GM18520 (cell line): ENCODE data around the gene TMPRSS11A.

Experiments used
- ATAC-seq: cut with Tn5 transposase; IDR thresholded peaks from one replicate; pipeline ENCODE4 v1.9.1; 2021; ENCODE audit not compliant: unreplicated experiment

Gene TMPRSS11A

DNA sequence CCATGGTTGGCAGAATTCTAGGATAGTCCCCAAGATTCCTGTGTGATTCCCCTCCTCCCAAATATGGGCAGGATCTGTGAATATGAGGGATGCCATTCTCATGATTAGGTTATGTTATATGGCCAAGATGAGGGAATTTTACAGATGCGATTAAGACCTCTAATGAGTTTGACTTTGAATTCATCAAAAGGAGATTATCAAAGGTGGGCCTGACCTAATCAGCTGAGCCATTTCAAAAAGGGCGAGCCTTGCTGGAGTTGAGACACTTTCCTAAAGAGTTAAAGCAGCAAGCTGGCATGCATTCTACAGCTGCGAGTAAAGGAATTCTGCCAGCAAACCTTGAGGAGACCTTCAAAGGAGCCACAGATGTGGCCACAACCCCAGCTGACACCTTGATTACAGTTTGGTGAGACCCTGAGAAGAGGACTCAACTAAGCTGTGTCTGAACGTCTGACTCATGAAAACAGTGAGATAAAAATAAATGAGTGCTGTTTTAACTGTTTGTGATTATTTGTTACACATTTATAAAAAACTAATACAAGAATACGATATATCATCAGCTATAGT lies 47.8 kb downstream of the TMPRSS11A start:
- no peak for ATAC-seq

DNA sequence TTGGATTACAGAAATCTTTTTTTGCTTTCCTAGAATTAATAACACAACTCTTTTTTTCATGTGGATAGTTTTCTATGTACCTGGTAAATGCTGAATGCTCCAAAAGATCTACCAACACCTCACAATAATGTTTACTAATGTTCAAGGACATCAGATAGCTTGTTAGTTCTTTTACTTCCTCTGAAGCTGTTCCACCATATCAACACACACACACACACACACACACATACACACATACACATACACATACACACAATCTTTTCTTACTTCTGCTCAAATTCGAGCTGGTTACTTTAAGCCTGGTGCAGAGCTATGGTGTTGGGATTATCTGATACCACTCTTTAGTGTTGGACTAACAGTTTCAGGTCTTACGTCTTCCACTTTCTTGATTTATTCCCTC lies 51.2 kb downstream of the TMPRSS11A start:
- ATAC-seq: no peak

DNA sequence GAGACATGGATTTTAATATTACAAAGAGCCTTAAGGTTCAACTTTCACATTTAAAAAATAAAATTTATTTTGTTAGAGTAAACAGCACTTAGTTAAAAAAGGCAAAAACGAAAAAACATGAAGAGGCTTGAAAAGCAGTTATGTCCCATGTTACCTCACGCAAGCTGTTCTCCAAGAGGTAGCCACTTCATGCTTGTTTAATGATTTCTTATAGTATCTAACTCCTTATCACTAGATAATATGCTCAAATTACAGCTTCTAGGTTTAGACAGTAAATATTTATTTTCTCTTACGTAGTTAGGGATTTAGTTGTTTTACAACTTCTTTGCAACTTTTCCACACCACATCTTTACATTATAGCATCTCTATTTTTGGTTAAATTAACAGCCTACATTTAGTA lies 51.7 kb downstream of the TMPRSS11A start:
- ATAC-seq: no peak

DNA sequence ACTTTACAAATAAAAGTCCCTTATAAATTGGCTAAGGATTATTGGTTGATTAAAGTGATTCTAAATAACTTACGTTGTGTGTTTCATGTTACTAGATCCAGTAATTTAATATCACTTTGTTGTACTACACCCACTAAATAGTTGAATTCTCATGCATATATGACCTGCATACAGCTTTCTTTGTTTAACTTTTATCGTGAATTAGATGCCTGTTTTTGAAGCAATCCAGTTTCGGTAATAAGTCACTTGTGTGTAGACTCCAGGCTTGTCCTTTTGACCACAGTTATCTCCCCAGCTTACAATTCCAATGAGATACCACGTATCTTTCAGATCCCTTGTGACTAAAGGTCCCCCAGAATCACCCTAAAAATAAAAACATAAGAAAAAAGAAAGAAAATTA lies 52.2 kb downstream of the TMPRSS11A start:
- ATAC-seq: no peak

DNA sequence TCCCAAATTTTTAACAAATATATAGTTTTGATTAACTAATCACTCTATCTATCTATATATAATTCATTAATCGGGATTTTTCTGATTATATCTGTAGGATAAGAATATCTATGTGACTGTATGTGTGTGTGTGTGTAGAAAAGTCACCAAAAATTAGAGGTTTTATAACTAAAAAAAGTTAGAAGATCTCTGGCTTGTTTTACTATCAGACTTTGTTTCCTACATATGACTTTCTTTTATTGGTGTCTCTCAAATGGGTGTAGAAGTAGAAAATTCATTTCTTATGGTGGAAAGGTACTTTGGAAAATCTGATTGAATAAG lies 52.7 kb downstream of the TMPRSS11A start:
- no peak for ATAC-seq

DNA sequence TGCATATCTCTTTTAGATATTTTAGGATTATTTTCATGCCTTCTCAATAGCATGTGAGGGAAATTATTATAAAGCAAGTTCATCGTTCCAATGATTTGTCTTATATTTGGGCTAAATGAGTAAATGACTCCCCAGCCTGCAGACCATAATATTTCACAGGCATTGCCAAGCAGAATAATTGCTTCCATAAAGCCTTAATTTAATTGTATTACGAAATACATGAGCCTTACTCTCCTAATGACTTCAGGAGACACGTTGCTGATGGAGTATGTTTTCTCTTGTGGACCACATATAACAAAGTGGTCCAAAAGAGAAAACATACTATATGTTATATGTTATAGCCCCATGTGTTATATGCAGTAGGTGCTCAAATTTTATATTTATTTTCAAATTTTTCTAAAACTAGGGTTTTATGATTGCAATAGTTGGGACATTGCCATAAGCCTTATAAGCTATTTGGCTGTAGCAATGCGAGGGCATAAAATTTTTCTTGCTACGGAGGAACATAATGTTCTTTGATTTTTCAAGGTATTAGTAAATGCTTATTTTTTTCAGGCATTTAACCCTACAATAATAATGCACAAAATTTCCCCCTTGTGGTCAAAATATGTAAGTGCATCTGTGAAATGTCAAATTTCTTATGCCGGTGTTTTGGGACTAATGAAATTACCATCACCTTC lies 53.2 kb downstream of the TMPRSS11A start:
- no peak for ATAC-seq

DNA sequence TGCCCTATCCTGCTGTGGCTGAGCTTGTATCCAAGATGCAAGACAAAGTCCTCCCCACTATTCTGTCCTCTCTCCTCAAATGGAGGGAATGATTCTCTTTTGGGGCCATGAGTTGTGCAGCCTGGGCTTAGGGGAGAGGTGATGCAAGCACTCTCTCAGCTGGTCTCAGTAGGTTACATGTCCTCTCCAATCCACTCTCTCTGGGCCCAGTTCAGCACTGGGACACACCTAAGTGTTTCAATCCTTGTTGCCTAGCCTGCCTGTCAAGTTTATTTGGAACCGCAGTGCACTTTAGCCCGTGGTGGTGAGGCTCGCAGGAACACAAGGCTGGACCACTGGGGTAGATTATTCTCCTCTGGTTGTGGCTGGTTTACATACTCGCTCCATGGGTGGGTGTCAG lies 55.6 kb downstream of the TMPRSS11A start:
- ATAC-seq: no peak

DNA sequence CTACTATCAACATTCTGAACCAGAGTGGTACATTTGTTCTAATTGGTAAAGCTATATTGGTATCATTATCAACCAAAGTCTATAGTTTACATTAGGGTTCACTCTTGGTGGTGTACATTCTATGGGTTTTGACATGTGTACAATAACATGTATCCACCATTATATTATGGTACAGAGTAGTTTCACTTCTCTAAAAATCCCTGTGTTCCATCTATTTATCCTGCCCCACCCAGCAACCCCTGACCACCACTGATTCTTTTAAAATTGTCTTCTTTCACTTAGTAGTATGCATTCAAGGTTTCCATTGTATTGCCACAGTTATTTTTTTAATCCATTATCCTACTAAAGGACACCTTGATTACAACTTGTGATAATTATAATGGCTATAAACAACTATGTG lies 64.2 kb downstream of the TMPRSS11A start:
- no peak for ATAC-seq

DNA sequence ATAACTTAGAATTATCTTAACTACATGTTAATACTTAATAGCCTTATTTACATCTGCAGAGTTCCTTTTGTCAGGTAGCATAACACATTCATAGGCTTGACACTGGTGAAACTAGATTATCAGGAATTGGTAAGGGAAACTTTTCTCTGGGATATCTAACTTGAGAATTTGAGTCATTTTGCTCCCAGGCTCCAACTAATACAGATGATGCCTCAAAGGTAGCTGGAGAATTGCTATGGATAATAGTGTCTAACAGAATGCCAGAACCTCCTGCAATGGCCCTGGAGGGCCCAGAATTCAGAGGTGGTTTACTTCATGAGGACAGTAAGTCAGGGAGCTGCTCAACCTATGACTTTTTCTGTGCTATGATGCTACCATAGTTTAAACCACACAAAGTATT lies 65.6 kb downstream of the TMPRSS11A start:
- no peak for ATAC-seq

DNA sequence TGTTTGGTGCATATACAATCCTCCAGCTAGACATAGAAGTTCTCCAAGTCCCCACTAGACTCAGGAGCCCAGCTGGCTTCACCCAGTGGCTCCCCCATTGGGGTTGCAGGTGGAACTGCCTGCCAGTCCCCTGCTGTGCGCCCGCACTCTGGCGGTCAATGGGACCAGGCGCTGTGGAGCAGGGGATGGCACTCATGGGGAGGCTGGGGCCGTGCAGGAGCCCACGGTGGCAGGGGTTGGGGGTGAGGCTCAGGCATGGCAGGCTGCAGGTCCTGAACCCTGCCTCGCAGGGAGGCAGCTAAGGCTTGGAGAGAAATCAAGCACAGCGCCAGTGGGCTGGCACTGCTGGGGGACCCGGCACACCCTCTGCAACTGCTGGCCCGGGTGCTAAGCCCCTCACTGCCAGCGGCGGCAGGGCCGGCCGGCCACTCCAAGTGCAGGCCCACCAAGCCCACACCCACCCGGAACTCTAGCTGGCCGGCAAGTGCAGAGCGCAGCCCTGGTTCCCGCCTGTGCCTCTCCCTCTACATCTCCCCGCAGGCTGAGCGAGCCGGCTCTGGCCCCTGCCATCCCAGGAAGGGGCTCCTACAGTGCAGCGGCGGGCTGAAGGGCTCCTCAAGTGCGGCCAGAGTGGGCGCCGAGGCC lies 66.8 kb downstream of the TMPRSS11A start:
- no peak for ATAC-seq

DNA sequence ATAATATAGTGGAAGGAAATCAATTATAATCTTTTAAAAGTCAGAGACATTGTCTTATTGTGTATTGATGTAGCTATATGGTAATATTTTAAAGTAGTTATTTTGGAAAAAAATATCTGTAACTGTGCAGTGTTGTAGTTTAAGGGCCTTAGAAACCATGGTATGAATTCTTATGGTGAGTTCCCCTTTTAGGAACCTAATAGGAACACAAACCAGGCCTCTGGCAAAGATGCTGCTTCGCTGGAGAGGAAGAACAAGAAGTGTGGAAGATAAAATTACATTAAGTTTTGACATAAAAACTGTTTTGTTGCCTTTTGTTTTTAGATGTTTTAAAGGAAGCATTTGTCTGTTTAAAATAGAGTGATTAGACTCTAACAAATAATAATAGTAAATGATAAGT lies 68.6 kb downstream of the TMPRSS11A start:
- ATAC-seq: no peak

DNA sequence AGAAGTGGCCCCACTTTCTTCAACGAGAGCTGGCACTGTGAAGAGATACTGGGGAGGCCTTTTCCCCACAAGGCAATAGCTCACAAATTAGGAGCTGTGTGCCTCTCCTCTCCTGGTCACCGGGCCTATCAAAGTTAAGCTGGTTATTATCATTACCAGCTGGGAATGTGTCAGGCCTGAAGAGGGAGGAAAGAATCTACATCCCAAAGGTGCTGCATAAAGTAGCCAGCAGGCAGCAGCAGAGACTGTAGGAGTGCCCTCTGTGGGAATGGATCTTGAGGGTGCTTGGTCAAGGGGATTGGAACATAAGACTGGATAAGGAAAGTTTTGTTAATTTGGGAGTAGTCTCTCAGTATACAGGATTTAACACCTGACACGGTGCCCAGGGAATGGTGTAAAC lies 70.4 kb downstream of the TMPRSS11A start:
- no peak for ATAC-seq

DNA sequence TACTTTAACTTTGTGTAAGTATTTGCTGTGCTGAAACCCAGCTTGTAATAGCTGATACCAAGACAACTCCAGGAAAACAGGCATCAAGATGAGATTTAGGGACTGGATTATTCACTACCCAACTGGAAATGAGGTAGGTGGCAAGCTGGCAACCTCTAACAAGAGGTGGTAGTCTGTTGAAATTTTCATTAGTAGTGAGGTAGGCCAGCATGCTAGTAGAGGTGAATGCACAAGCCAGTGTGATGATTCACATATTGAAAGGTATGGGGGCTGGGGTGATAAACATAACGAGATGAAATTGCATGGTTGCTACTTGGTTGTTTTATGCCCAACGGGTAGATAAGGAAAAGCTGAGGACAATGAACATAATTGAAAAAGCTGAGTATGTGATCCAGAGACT lies 71.0 kb downstream of the TMPRSS11A start:
- no peak for ATAC-seq

DNA sequence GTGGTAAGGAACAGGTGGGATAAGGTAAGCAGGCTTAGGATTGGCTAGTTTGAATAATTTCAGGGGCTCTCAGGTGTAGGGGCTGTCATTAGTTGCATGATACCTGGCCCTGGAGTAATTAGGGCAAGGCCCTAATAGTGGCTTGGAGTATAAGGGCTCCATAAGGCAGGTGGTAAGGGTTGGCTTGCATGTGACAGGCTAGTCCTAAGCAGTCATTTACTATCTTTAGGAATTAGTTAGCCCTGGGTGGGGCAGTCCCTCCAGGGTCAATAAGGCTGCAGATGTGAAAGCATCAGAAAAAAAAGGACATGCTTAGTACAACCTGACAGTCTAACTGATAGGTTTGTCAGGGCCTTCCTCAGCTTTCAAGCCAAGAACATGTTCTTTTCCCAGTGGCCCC lies 71.6 kb downstream of the TMPRSS11A start:
- ATAC-seq: no peak

DNA sequence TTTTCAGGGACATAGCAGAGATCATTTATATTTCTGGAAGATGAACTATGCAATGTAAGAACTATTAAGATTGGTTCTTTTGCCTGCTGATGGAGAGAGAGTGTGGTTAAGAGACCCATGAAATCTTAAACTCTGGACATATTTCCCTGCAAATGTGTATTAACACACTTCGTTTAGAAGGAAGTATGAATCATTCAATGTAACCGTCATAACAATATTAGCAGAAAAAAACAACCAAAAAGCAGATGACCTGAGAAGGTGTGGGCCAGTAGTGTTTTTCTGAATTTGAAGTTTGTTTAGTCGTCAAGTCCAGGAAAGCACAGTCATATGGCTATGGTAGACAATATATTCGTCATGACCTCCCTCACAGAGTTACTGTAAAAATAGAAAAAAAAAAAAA lies 77.0 kb downstream of the TMPRSS11A start:
- no peak for ATAC-seq

DNA sequence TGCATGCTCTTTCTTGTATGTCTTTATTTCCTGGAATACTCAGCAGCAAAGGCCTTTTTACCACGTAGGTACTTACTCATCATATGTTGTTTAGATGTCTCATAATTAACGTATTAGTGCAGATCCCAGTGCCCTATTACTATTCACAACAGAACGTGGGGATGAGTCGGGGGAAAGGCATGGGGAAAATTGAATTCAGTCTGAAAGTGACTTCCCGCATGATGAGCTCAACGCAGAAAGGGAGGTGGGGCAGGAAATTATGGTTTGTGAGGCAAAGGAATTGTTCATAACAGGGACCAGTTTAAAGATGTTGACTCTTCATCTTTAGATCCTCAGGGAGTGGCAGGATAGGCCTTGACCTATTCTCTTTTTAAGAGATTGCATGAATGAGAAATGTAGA lies 77.5 kb downstream of the TMPRSS11A start:
- ATAC-seq: no peak

DNA sequence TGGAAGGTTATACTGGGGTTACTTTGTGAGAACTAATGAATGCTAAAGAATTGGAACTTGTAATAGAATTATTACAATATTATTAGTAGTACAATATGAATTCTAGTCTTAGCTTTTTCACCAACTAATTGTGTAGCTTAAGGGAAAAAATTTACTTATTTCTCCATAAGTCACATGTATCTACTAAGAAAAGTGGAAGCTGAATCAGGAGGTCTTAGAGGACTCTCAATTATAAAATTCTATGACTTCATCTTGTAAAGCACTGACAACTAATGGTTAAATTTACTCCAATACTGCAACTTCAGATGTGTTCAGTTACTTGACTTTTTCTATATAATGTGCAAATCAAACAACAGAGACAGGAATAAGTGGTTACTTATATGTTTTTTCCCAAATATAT lies 78.6 kb downstream of the TMPRSS11A start:
- no peak for ATAC-seq

DNA sequence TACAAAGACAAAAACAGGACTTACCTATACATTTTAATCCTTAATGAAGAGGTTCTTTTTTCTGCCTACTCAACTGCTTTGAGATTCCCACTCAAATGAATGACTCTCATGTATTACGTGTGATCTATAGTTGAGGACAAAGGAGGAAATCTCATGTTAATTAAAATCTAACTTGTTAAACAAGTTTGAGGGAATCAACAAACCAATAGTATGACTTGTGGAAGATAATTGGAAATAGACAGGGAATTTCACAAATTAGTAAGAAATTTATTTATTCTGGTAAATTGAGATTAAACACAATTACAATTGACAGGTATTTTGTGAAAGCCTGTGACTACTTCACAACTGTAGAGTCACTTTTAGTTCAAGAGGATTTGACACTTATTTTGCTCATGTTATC lies 79.4 kb downstream of the TMPRSS11A start, which contains the start of gene TMPRSS11D:
Gene TMPRSS11D (minus strand): TSS at position 101 of the 400 bp plus-strand sequence. CDS start 69 bp downstream, at position 32.
- ATAC-seq: no peak

DNA sequence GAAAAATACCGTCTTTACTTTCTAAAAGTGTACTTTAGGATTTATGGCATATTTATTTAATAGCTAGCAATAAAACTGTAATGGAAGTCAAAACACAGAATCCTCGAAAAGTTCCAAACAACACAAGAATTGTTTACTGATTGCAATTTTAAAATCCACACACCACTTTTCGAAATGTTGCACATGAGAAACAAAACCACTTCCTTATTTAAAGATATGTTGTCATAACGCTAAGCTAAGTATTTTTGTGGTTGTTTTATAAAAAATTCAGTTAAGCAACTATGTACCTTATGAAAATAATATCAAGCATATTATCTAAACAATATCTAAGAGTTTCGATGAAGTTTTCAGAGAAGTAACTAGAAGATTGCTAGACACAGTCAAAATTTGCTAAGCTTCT lies 79.8 kb downstream of the TMPRSS11A start:
- ATAC-seq: no peak

DNA sequence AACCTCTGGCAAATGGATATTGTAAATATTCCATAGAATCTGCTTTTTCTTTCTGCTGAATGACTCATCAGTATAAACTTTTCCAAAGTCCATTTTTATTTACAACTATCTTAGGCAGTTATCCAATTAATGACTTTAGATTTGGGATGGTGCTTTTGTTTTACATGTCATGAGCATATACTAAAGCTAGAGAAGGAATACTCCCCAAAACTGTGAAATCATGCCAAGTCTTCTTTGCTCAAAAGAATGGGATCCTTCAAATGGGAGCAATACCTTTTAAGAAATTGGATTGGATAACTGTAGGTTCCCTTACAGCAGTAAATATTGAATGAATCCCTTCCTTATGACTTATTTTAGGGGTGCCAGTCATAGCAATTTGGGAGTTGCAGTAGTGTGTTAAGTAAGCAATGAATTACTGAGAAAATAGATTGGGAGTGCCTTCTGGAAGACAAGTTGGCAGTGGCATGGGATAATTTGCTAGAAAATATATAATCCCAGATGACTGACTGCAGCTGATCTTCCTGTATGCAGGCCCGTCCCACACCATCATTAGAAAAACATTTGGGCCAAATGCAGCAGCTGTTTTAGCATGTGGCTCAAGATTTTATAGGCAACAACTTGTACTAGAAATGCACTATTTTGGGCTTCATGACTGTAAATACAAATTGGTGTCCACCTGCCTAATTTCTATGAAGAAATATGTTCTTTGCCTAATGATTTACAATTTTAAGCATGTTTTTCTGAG lies 82.3 kb downstream of the TMPRSS11A start:
- no peak for ATAC-seq

DNA sequence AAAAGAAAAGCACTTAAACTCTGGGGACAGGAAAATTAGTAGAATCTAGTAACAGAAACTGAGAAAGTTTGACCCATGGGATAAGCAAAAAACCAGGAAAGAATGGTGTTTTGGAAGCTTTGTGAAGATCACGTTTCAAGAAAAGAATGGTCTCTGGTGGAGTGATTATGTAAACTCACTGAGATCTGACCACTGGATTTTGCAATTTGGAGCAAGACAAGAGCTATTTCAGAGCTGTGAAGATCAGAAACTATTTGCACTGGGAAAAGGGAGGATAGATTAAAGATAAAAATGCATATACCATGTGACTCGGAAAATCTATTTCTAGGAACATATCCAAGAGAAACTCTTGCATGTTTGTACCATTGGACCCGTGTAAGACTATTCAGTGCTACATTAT lies 83.8 kb downstream of the TMPRSS11A start:
- no peak for ATAC-seq

DNA sequence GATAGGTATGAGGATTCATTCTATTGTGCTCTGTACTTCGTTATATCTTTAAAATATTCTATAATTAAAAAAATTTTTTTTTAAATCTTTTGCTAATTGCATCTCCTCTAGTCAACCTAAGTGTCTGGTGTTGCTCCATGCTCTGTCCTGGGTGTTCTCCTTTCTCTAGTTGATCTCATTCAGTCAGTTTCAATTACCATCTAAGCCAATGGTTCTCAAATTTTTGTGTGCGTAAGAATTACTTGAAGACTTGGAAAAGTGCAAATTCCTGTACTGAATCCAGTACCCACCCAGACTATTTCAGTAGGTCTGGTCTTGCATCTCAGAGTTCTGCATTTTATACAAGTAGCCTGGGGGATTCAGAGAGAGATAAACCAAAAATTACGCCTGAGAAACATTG lies 86.2 kb downstream of the TMPRSS11A start:
- ATAC-seq: no peak
